Nephron progenitor cell (in vitro differentiated cells): Measurements from ENCODE around the gene PNMT.
A peak's percentile ranks its signal among the peaks of the same experiment; 100 is the strongest.

Experiments
- DNase-seq: peaks from one replicate; pipeline ENCODE4 v3.0.0; 2021
- H3K27ac Mint-ChIP-seq: 2 replicates; pipeline ENCODE4 v1.8.0; 2021; ENCODE audit warnings: mild to moderate bottlenecking, moderate library complexity, mixed read lengths
- H3K27me3 Mint-ChIP-seq: 2 replicates; pipeline ENCODE4 v1.8.0; 2021; ENCODE audit warnings: mild to moderate bottlenecking, low read depth, mixed read lengths; ENCODE audit not compliant: poor library complexity
- H3K36me3 Mint-ChIP-seq: 2 replicates; pipeline ENCODE4 v1.8.0; 2021; ENCODE audit warnings: low read depth, mixed read lengths
- H3K4me1 Mint-ChIP-seq: 2 replicates; pipeline ENCODE4 v1.8.0; 2021; ENCODE audit warnings: mixed read lengths
- H3K4me3 Mint-ChIP-seq: 2 replicates; pipeline ENCODE4 v1.8.0; 2021; ENCODE audit warnings: mild to moderate bottlenecking, moderate library complexity, mixed read lengths
- H3K9me3 Mint-ChIP-seq: 2 replicates; pipeline ENCODE4 v1.8.0; 2021; ENCODE audit warnings: mild to moderate bottlenecking, moderate library complexity, mixed read lengths
- CTCF ChIP-seq: fragments of 200-600 bp; sonication (generic); IDR thresholded peaks from 2 replicates; pipeline ENCODE4 v1.5.0; 2021; ENCODE audit warnings: antibody characterized with exemption

PNMT gene

GRCh38 chr17:39653662-39654331 is 14.5 kb upstream of the PNMT start:
- Mint-ChIP-seq H3K9me3 (no peaks in the 10 kb centered on the region), H3K4me1 (peaks cover 74% of the 10 kb centered on the region), H3K27ac (peak overlapping the region; percentile 92), H3K4me3 (peak overlapping the region; percentile 65), H3K27me3 (peaks cover 6% of the 10 kb centered on the region), H3K36me3 (peaks cover 8% of the 10 kb centered on the region)
- peak; percentile 78 for TF ChIP-seq CTCF
- peak; percentile 73 for DNase-seq

- no peak for DNase-seq
- Mint-ChIP-seq H3K9me3 (no peaks in the 10 kb centered on the region), H3K27ac (no peak overlapping the region), H3K4me3 (no peak overlapping the region), H3K27me3 (peaks cover 3% of the 10 kb centered on the region), H3K4me1 (peaks cover 64% of the 10 kb centered on the region), H3K36me3 (peaks cover 7% of the 10 kb centered on the region)
- TF ChIP-seq CTCF = no peak
These were observed 13.1 kb upstream of the PNMT start for GRCh38 chr17:39655105-39655504.

- no peak overlapping the region for H3K4me3 Mint-ChIP-seq
- no peak for TF ChIP-seq CTCF
- H3K36me3 Mint-ChIP-seq = peaks cover 5% of the 10 kb centered on the region
- no peaks in the 10 kb centered on the region for H3K9me3 Mint-ChIP-seq
- H3K4me1 Mint-ChIP-seq = peaks cover 31% of the 10 kb centered on the region
- no peak overlapping the region for H3K27ac Mint-ChIP-seq
- H3K27me3 Mint-ChIP-seq = no peaks in the 10 kb centered on the region
- no peak for DNase-seq
These were observed 9.9 kb upstream of the PNMT start for GRCh38 chr17:39658346-39658745.

GRCh38 chr17:39658760-39659159 is 9.5 kb upstream of the PNMT start:
- Mint-ChIP-seq H3K27ac (no peak overlapping the region), H3K27me3 (no peaks in the 10 kb centered on the region), H3K4me1 (peaks cover 28% of the 10 kb centered on the region), H3K9me3 (no peaks in the 10 kb centered on the region), H3K36me3 (peaks cover 5% of the 10 kb centered on the region), H3K4me3 (no peak overlapping the region)
- DNase-seq = no peak
- TF ChIP-seq CTCF = no peak

- Mint-ChIP-seq H3K4me1 (peaks cover 27% of the 10 kb centered on the region), H3K9me3 (no peaks in the 10 kb centered on the region), H3K27me3 (no peaks in the 10 kb centered on the region), H3K4me3 (no peak overlapping the region), H3K27ac (no peak overlapping the region), H3K36me3 (peaks cover 5% of the 10 kb centered on the region)
- no peak for TF ChIP-seq CTCF
- no peak for DNase-seq
These were observed 8.8 kb upstream of the PNMT start for GRCh38 chr17:39659279-39660010.

GRCh38 chr17:39660011-39660360 is 8.3 kb upstream of the PNMT start:
- H3K9me3 Mint-ChIP-seq = no peaks in the 10 kb centered on the region
- no peak for DNase-seq
- H3K27me3 Mint-ChIP-seq = no peaks in the 10 kb centered on the region
- H3K4me3 Mint-ChIP-seq = no peak overlapping the region
- H3K4me1 Mint-ChIP-seq = peaks cover 22% of the 10 kb centered on the region
- TF ChIP-seq CTCF = no peak
- peaks cover 5% of the 10 kb centered on the region for H3K36me3 Mint-ChIP-seq
- no peak overlapping the region for H3K27ac Mint-ChIP-seq
